ENCODE measurements around the gene POU2AF2. TPM values are rescaled to one million over a fixed set of nuclear protein-coding genes. Genes with fewer than 3 reads are reported as not detected.

POU2AF2 gene
- total RNA-seq, 1 donor from 2014 or later, result not detected

- no peak for TF ChIP-seq CTCF (IDR thresholded peaks at IDR 0.05; ENCODE audit: unreplicated experiment)
- no peaks in the 10 kb centered on the region for H3K9me3 Mint-ChIP-seq (ENCODE audit: low read depth)
Measured at GRCh38 chr11:111326824-111327223, 81.3 kb downstream of the POU2AF2 start.

GRCh38 chr11:111327908-111328624, 82.5 kb downstream of the POU2AF2 start:
- no peak overlapping the region for H3K27ac Mint-ChIP-seq
- DNase-seq (ENCODE audit: low spot score, unreplicated experiment), result no peak
- no peaks in the 10 kb centered on the region for H3K9me3 Mint-ChIP-seq (ENCODE audit: low read depth)
- H3K36me3 Mint-ChIP-seq (ENCODE audit: insufficient read depth), result no peaks in the 10 kb centered on the region
- H3K4me3 Mint-ChIP-seq (ENCODE audit: low read depth), result no peak overlapping the region
- H3K4me1 Mint-ChIP-seq (ENCODE audit: low read depth), result peaks cover 2% of the 10 kb centered on the region
- peaks cover 9% of the 10 kb centered on the region for H3K27me3 Mint-ChIP-seq
- no peak for TF ChIP-seq CTCF (IDR thresholded peaks at IDR 0.05; ENCODE audit: unreplicated experiment)

More at GRCh38 chr11:111326824-111327223, 81.3 kb downstream of the POU2AF2 start:
- Mint-ChIP-seq H3K27ac (no peak overlapping the region), H3K4me1 (ENCODE audit: low read depth) (no peaks in the 10 kb centered on the region), H3K4me3 (ENCODE audit: low read depth) (no peak overlapping the region), H3K27me3 (peaks cover 10% of the 10 kb centered on the region), H3K36me3 (ENCODE audit: insufficient read depth) (no peaks in the 10 kb centered on the region)
- DNase-seq (ENCODE audit: low spot score, unreplicated experiment), result no peak

- no peak for TF ChIP-seq CTCF (IDR thresholded peaks at IDR 0.05; ENCODE audit: unreplicated experiment)
- Mint-ChIP-seq H3K4me1 (ENCODE audit: low read depth) (peaks cover 15% of the 10 kb centered on the region), H3K27ac (no peak overlapping the region), H3K27me3 (peaks cover 9% of the 10 kb centered on the region), H3K36me3 (ENCODE audit: insufficient read depth) (no peaks in the 10 kb centered on the region), H3K9me3 (ENCODE audit: low read depth) (no peaks in the 10 kb centered on the region), H3K4me3 (ENCODE audit: low read depth) (no peak overlapping the region)
- DNase-seq (ENCODE audit: low spot score, unreplicated experiment), result no peak
Measured at GRCh38 chr11:111329306-111330204, 84.0 kb downstream of the POU2AF2 start.

- Mint-ChIP-seq H3K9me3 (ENCODE audit: low read depth) (no peaks in the 10 kb centered on the region), H3K4me1 (ENCODE audit: low read depth) (peaks cover 23% of the 10 kb centered on the region), H3K4me3 (ENCODE audit: low read depth) (no peak overlapping the region), H3K27me3 (peaks cover 4% of the 10 kb centered on the region), H3K27ac (no peak overlapping the region), H3K36me3 (ENCODE audit: insufficient read depth) (no peaks in the 10 kb centered on the region)
- DNase-seq (ENCODE audit: low spot score, unreplicated experiment), result no peak
- TF ChIP-seq CTCF (IDR thresholded peaks at IDR 0.05; ENCODE audit: unreplicated experiment), result no peak
Measured at GRCh38 chr11:111330234-111330893, 84.8 kb downstream of the POU2AF2 start.
